ENCODE data around the gene ITGB3. TPM values are rescaled to one million over a fixed set of nuclear protein-coding genes. Genes with fewer than 3 reads are reported as not detected.

Gene ITGB3
- total RNA-seq, 3 donors from 2014 or later, result 3.8 to 29.8 (median 14.6) TPM

DNA sequence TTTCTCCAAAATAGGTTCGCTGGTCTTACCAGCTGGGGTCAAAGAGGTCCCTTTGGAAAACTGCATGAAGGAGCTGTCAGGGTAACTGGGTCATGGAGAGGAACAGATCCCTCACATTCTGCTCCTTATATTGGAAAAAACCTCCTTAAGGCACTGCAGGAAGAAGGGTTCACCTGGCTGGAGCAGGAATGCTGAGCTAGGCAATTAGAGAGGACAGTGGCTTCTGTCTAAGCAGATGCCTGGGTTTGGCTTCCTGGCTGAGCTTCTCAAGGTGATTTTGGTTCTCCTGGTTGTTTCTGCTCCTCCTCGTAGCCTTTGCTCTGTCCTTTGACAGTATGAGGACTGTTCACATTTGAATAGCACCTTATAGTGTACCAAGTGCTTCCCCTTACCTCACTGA, 19.6 kb downstream of the ITGB3 start:
- Histone ChIP-seq H3K27me3 (no peaks in the 10 kb centered on the region), H3K27ac (no peak overlapping the region), H3K9me3 (no peaks in the 10 kb centered on the region), H3K4me1 (peaks cover 9 to 17% of the 10 kb centered on the region in 2 donors), H3K4me3 (no peak overlapping the region), H3K36me3 (no peaks in the 10 kb centered on the region)
- DNase-seq (ENCODE audit: low spot score in 2 of 2), result no peak
- intact Hi-C loops (cut with DNase I; ENCODE audit: low total_unique reads), result no loop called here
- TF ChIP-seq, protein P1, sequence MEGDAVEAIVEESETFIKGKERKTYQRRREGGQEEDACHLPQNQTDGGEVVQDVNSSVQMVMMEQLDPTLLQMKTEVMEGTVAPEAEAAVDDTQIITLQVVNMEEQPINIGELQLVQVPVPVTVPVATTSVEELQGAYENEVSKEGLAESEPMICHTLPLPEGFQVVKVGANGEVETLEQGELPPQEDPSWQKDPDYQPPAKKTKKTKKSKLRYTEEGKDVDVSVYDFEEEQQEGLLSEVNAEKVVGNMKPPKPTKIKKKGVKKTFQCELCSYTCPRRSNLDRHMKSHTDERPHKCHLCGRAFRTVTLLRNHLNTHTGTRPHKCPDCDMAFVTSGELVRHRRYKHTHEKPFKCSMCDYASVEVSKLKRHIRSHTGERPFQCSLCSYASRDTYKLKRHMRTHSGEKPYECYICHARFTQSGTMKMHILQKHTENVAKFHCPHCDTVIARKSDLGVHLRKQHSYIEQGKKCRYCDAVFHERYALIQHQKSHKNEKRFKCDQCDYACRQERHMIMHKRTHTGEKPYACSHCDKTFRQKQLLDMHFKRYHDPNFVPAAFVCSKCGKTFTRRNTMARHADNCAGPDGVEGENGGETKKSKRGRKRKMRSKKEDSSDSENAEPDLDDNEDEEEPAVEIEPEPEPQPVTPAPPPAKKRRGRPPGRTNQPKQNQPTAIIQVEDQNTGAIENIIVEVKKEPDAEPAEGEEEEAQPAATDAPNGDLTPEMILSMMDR (IDR thresholded peaks at IDR 0.05), result no peak
- no peak for TF ChIP-seq POLR2AphosphoS5 (IDR thresholded peaks at IDR 0.05)
- no peak for TF ChIP-seq POLR2A (IDR thresholded peaks at IDR 0.05)

- no peak overlapping the region for H3K4me3 ChIP-seq
- no peaks in the 10 kb centered on the region for H3K9me3 ChIP-seq
- no peaks in the 10 kb centered on the region for H3K27me3 ChIP-seq
- TF ChIP-seq POLR2AphosphoS5 (IDR thresholded peaks at IDR 0.05), result no peak
- TF ChIP-seq, protein P1 (IDR thresholded peaks at IDR 0.05), result no peak
- TF ChIP-seq POLR2A (IDR thresholded peaks at IDR 0.05), result no peak
- no peaks in the 10 kb centered on the region for H3K36me3 ChIP-seq
- DNase-seq (ENCODE audit: low spot score in 2 of 2), result no peak
- H3K4me1 ChIP-seq, result peaks cover 15 to 25% of the 10 kb centered on the region in 2 donors
- intact Hi-C loops (cut with DNase I; ENCODE audit: low total_unique reads), result no loop called here
- peak overlapping the region; percentile 84 to 91 for H3K27ac ChIP-seq
Observed at GRCh38 chr17:47274319-47275069, 20.9 kb downstream of the ITGB3 start.

GRCh38 chr17:47275245-47275984, 21.8 kb downstream of the ITGB3 start:
- peak; percentile 62 to 87 (median 78) for TF ChIP-seq POLR2AphosphoS5 (IDR thresholded peaks at IDR 0.05)
- TF ChIP-seq POLR2A (IDR thresholded peaks at IDR 0.05), result no peak
- TF ChIP-seq, protein P1 (IDR thresholded peaks at IDR 0.05), result peak in 1 of 3 donors; percentile 26
- no peaks in the 10 kb centered on the region for H3K9me3 ChIP-seq
- no peaks in the 10 kb centered on the region for H3K27me3 ChIP-seq
- peak overlapping the region in 1 of 3 donors; percentile 29 for H3K4me3 ChIP-seq
- H3K27ac ChIP-seq, result peak overlapping the region; percentile 84 to 91
- peaks cover 15 to 32% of the 10 kb centered on the region in 2 donors for H3K4me1 ChIP-seq
- peak; percentile 68 to 87 for DNase-seq (ENCODE audit: low spot score in 2 of 2)
- intact Hi-C loops (cut with DNase I; ENCODE audit: low total_unique reads), result no loop called here
- no peaks in the 10 kb centered on the region for H3K36me3 ChIP-seq

DNA sequence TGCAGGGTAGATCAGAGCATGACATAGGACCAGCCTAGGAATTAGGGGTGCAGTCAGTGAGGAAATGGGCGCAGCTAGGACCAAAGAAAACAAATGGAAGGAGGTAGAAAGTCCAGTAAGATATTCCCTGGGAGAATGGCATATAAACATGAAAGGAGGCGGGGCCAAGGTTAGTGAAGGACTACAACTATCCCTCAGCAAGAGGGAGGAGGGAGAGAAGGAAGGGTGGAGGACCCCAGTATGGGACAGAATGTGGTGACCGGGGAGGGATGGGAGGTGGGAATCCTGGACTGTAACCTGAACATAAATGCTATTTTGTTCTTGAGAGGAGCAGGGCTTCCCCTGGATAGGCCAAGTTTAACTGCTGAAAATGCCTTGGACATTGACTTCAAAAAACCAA, 22.8 kb downstream of the ITGB3 start:
- Histone ChIP-seq H3K4me1 (peaks cover 15 to 42% of the 10 kb centered on the region in 2 donors), H3K27ac (peak overlapping the region; percentile 84 to 91), H3K9me3 (no peaks in the 10 kb centered on the region), H3K36me3 (no peaks in the 10 kb centered on the region), H3K4me3 (no peak overlapping the region), H3K27me3 (no peaks in the 10 kb centered on the region)
- intact Hi-C loops (cut with DNase I; ENCODE audit: low total_unique reads), result no loop called here
- TF ChIP-seq POLR2A (IDR thresholded peaks at IDR 0.05) (no peak), POLR2AphosphoS5 (IDR thresholded peaks at IDR 0.05) (no peak)
- TF ChIP-seq, protein P1 (IDR thresholded peaks at IDR 0.05), result no peak
- DNase-seq (ENCODE audit: low spot score in 2 of 2), result no peak

DNA sequence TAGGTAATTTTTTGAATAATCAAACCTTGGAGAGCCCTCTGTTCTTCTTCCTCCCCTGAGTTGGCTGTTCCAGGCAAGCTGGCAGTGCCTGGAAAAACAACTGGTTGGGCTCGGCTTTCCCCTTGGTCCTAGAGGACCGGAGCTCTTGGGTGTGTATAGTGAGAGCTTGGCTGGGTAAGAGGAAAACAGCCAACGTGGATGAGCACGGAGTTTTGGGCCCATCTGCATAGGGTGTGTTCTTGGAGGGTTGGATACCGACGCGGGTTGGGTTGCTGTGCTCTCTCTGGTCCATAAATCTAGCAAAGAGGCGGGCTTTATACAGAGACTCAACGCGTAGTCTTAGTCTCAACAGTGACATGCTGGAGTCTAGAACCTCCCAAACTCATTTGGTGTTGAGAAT, 23.2 kb downstream of the ITGB3 start:
- H3K4me1 ChIP-seq, result peaks cover 15 to 42% of the 10 kb centered on the region in 2 donors
- TF ChIP-seq POLR2A (IDR thresholded peaks at IDR 0.05), result no peak
- TF ChIP-seq, protein P1 (IDR thresholded peaks at IDR 0.05), result no peak
- peak in 1 of 3 donors; percentile 61 for TF ChIP-seq POLR2AphosphoS5 (IDR thresholded peaks at IDR 0.05)
- no peaks in the 10 kb centered on the region for H3K36me3 ChIP-seq
- no peaks in the 10 kb centered on the region for H3K27me3 ChIP-seq
- peak; percentile 68 to 72 for DNase-seq (ENCODE audit: low spot score in 2 of 2)
- intact Hi-C loops (cut with DNase I; ENCODE audit: low total_unique reads), result no loop called here
- peak overlapping the region; percentile 84 to 91 for H3K27ac ChIP-seq
- H3K9me3 ChIP-seq, result no peaks in the 10 kb centered on the region
- no peak overlapping the region for H3K4me3 ChIP-seq

Measured in breast epithelium (tissue), 4 donors.